Measurements from ENCODE around the gene ENPEP.

GRCh38 chr4:110610940-110611831 is 135.2 kb downstream of the ENPEP start:
- TF ChIP-seq CTCF (IDR thresholded peaks at IDR 0.05) (no peak), POLR2A (IDR thresholded peaks at IDR 0.05) (no peak), EP300 (IDR thresholded peaks at IDR 0.05; ENCODE audit: low read depth) (no peak)

Data from transverse colon (tissue), 3 donors.